GM13977 (cell line): ENCODE measurements around the gene LCN10.
A peak's percentile ranks its signal among the peaks of the same experiment; 100 is the strongest.

Experiments
- DNase-seq: peaks from one replicate; pipeline ENCODE4 v3.0.0; 2012; ENCODE audit warnings: low spot score
- in situ Hi-C: fragments of 300-500 bp; cut with MboI; formaldehyde crosslinking; loops from one replicate; pipeline ENCODE4 v1.12.0; 2022; ENCODE audit warnings: low sequenced_read_pairs, low pct_unique_long_range_greater_than_20kb, mixed read lengths, inconsistent platforms; ENCODE audit not compliant: unreplicated experiment
- TF ChIP-seq, protein P1 (sequence below): IDR thresholded peaks from 2 replicates; pipeline ENCODE4 v1.5.1; 2012; ENCODE audit warnings: mild to moderate bottlenecking, control low read depth; ENCODE audit not compliant: insufficient read depth; ENCODE audit errors: extremely low read depth, missing control alignments

LCN10 gene

GRCh38 chr9:136776947-136777346 lies 34.2 kb upstream of the LCN10 start:
- TF ChIP-seq, protein P1, sequence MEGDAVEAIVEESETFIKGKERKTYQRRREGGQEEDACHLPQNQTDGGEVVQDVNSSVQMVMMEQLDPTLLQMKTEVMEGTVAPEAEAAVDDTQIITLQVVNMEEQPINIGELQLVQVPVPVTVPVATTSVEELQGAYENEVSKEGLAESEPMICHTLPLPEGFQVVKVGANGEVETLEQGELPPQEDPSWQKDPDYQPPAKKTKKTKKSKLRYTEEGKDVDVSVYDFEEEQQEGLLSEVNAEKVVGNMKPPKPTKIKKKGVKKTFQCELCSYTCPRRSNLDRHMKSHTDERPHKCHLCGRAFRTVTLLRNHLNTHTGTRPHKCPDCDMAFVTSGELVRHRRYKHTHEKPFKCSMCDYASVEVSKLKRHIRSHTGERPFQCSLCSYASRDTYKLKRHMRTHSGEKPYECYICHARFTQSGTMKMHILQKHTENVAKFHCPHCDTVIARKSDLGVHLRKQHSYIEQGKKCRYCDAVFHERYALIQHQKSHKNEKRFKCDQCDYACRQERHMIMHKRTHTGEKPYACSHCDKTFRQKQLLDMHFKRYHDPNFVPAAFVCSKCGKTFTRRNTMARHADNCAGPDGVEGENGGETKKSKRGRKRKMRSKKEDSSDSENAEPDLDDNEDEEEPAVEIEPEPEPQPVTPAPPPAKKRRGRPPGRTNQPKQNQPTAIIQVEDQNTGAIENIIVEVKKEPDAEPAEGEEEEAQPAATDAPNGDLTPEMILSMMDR = no peak
- in situ Hi-C loops = loop anchor here (10.0 kb wide), 1 partner anchor 258 kb away; the partner anchor contains the start of gene FUT7
- peak; percentile 0 for DNase-seq

- DNase-seq = peak; percentile 2
- in situ Hi-C loops = loop anchor here (10.0 kb wide), 1 partner anchor 260 kb away; the partner anchor contains the start of gene FUT7
- TF ChIP-seq, protein P1 = no peak
These were observed 32.5 kb upstream of the LCN10 start for GRCh38 chr9:136775191-136775590.

- DNase-seq = peak; percentile 2
- TF ChIP-seq, protein P1 = no peak
- in situ Hi-C loops = loop anchor here (10.0 kb wide), 1 partner anchor 260 kb away; the partner anchor contains the start of gene FUT7
These were observed 31.8 kb upstream of the LCN10 start for GRCh38 chr9:136774416-136775045.

DNA sequence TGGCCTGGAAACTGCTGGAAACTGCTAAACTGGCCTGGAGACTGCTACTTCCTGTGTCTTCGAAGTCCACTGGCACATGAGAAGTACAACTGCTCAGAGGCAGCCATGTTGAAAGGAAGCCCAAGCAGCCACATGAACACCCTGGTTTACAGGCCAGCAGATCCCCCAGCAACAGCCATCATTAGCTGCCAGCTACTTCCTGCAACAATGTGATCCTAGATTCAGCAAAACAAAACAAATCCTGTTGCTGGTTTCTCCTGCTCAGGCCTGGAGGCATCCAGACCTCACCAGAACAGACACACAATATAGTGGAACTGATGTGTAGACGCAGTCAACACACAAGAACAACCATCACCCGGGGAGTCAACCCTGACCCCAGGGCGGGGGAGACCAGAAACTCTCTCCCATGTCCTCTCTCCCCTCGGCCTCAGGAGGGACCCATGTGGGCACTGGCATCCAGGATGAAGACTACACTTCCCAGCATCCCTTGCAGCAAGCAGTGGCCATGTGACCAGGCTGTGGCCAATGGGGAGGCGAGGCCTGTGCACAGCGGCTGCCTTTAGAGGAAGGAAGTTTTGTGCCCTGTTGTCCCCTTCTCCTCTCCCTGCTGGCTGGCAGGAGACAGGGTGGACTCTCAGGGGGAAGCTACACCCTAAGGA lies 30.8 kb upstream of the LCN10 start:
- DNase-seq = peak; percentile 51
- TF ChIP-seq, protein P1 = no peak
- in situ Hi-C loops = loop anchor here (10.0 kb wide), 1 partner anchor 261 kb away; the partner anchor contains the start of gene FUT7

GRCh38 chr9:136771907-136772415 lies 29.2 kb upstream of the LCN10 start:
- DNase-seq = peak; percentile 7
- in situ Hi-C loops = loop anchor here (10.0 kb wide), 1 partner anchor 263 kb away; the partner anchor contains the start of gene FUT7
- TF ChIP-seq, protein P1 = no peak

GRCh38 chr9:136769710-136770191 lies 27.0 kb upstream of the LCN10 start:
- in situ Hi-C loops = loop anchor here (10.0 kb wide), 1 partner anchor 265 kb away; the partner anchor contains the start of gene FUT7
- DNase-seq = peak; percentile 26
- TF ChIP-seq, protein P1 = peak; percentile 78
